Heart left ventricle (tissue), 16 donors: ENCODE data around the gene IMP4. TPM values are rescaled to one million over a fixed set of nuclear protein-coding genes. Genes with fewer than 3 reads are reported as not detected.

ENCODE experiments used
- ATAC-seq, 4 donors: fragments of 200-7000 bp; cut with Tn5 transposase; one replicate each; pipeline ENCODE4 v1.9.1; 2020 to 2022; ENCODE audit warnings: moderate library complexity in 4 of 4, mild to moderate bottlenecking in 3 of 4, moderate number of reproducible peaks in 1 of 4
- DNase-seq, 5 donors: peaks; one replicate each; pipeline ENCODE4 v3.0.0-alpha.2; 2020
- H3K27ac ChIP-seq, 12 donors: fragments of 200-600 bp; sonication (generic) in 4 of 12; one replicate each; pipeline versions ENCODE4 v1.5.0 to v1.8.0; 2016 to 2022; ENCODE audit warnings: mild to moderate bottlenecking in 2 of 12
- H3K27me3 ChIP-seq, 9 donors: fragments of 200-600 bp; sonication (generic) in 2 of 9; one replicate each; pipeline versions ENCODE4 v1.5.1 to v1.8.0; 2016 to 2022; ENCODE audit warnings: mild to moderate bottlenecking in 3 of 9
- H3K36me3 ChIP-seq, 9 donors: fragments of 200-600 bp; sonication (generic) in 2 of 9; one replicate each; pipeline versions ENCODE4 v1.5.0 to v1.8.0; 2018 to 2022; ENCODE audit warnings: mild to moderate bottlenecking in 2 of 9
- H3K4me1 ChIP-seq, 12 donors: fragments of 200-600 bp; sonication (generic) in 4 of 12; one replicate each; pipeline versions ENCODE4 v1.5.0 to v1.8.0; 2016 to 2022; ENCODE audit warnings: mild to moderate bottlenecking in 3 of 12
- H3K4me3 ChIP-seq, 12 donors: fragments of 200-600 bp; sonication (generic) in 4 of 12; one replicate each; pipeline versions ENCODE4 v1.5.0 to v1.8.0; 2017 to 2022; ENCODE audit warnings: mild to moderate bottlenecking in 9 of 12, moderate library complexity in 4 of 12
- H3K9me3 ChIP-seq, 12 donors: fragments of 200-600 bp; sonication (generic) in 4 of 12; one replicate each; pipeline versions ENCODE4 v1.5.0 to v1.8.0; 2016 to 2022; ENCODE audit warnings: mild to moderate bottlenecking in 1 of 12
- POLR2A ChIP-seq, 2 donors: fragments of 450-650 bp; IDR thresholded peaks; one replicate each; pipeline ENCODE4 v1.6.1; 2017; ENCODE audit warnings: antibody characterized with exemption in 2 of 2, mild to moderate bottlenecking in 2 of 2, moderate library complexity in 2 of 2
- WGBS, 4 donors: extraction: QIAGEN DNeasy Blood & Tissue Kit in 2 of 4; methylation state at CpG; one replicate each; pipeline versions ENCODE4 v1.1.5 to v1.1.7; 2013 to 2018; 5-methylcytosine and 5-hydroxymethylcytosine counted together
- intact Hi-C, 10 donors: fragments of 100-400 bp; cut with DNase I; formaldehyde crosslinking; loops; one replicate each; pipeline versions ENCODE4 v1.11.1 to v1.14.2; 2022
- polyA plus RNA-seq, 2 donors: library from polyadenylated mRNA; stranded (reverse); fragments of 200-250 nt; gene quantifications; one replicate each; pipeline ENCODE4 v1.2.3, GENCODE V29; 2013
- total RNA-seq, 9 donors: library from RNA; depleted of rRNA in 2 of 9; stranded (reverse); fragments of >200 nt in 2 of 9; fragmentation: NEBNext Ultra II Directional in 3 of 9; extraction: Animal tissue kit (Norgen Biotek cat#: 25700) in 3 of 9; gene quantifications; one replicate each; pipeline versions ENCODE4 v1.1.0 to v1.2.4, GENCODE V29; 2016 to 2023
- TF ChIP-seq, protein P1 (sequence below), 12 donors: fragments of 200-600 bp; sonication (generic) in 4 of 12; IDR thresholded peaks; one replicate each; pipeline versions ENCODE4 v1.5.0 to v1.8.0; 2018 to 2022; ENCODE audit warnings: antibody characterized with exemption in 12 of 12, mild to moderate bottlenecking in 5 of 12
- donor health status: ischemic (EF 13 %, LVEDD 7.1; RV severe dilation, severe dysfunction).
- donor health status: healthy with polysubstance abuse.
- donor health status: DM: no; HTN: yes; CAD: no.
- donor health status: DM: no; HTN: no; CAD: no.
- donor health status: ischemic (EF 25% LVEDD 6.9; RV normal size, moderate dysfunction).
- donor health status: ischemic (EF 25% LVEDD 5.7; RV mildly dilated, moderate dysfunction).
- donor health status: healthy.
- donor health status: DM: yes; HTN: yes; CAD: no.
- donor health status: ischemic (EF 35%, LVEDD 5.7; RV mildly dilated, moderate dysfunction).
- donor health status: nonischemic (EF 11% LVEDD 7.7; RV severe dilation, severe dysfunction).
- donor health status: DM: yes; HTN: yes; CAD: no.
- donor health status: PGD.
- donor health status: ischemic (EF 29% LVEDD 5.4; RV normal size, mild dysfunction).
- donor health status: nonischemic (EF 23%, LVEDD 6.1; RV moderate dilation, normal function).

Gene IMP4
- total and polyA plus RNA-seq, 11 donors: 55.8 to 209 (median 73.7) TPM

- peaks cover 0 to 31% (median 17%) of the 10 kb centered on the region in 9 donors for H3K36me3 ChIP-seq
- H3K4me1 ChIP-seq: peaks cover 0 to 15% (median 6%) of the 10 kb centered on the region in 12 donors
- DNase-seq: no peak
- H3K4me3 ChIP-seq: peak overlapping the region in 2 of 12 donors; percentile 13 to 23
- TF ChIP-seq, protein P1, sequence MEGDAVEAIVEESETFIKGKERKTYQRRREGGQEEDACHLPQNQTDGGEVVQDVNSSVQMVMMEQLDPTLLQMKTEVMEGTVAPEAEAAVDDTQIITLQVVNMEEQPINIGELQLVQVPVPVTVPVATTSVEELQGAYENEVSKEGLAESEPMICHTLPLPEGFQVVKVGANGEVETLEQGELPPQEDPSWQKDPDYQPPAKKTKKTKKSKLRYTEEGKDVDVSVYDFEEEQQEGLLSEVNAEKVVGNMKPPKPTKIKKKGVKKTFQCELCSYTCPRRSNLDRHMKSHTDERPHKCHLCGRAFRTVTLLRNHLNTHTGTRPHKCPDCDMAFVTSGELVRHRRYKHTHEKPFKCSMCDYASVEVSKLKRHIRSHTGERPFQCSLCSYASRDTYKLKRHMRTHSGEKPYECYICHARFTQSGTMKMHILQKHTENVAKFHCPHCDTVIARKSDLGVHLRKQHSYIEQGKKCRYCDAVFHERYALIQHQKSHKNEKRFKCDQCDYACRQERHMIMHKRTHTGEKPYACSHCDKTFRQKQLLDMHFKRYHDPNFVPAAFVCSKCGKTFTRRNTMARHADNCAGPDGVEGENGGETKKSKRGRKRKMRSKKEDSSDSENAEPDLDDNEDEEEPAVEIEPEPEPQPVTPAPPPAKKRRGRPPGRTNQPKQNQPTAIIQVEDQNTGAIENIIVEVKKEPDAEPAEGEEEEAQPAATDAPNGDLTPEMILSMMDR (IDR thresholded peaks at IDR 0.05): no peak
- no peak for TF ChIP-seq POLR2A (IDR thresholded peaks at IDR 0.05)
- H3K27me3 ChIP-seq: peaks cover 0 to 11% (median 0%) of the 10 kb centered on the region in 9 donors
- no peak for ATAC-seq
- intact Hi-C loops: loop anchor here in 5 of 10 donors (5.0 to 10.0 kb wide), 4 partner anchors 149 to 452 kb away; partner anchors contain the start of genes MZT2B (in 1 of the 5) and SMPD4 (in 1 of the 5)
- H3K9me3 ChIP-seq: no peaks in the 10 kb centered on the region
- H3K27ac ChIP-seq: peak overlapping the region in 2 of 12 donors; percentile 47 to 62
- WGBS, 4 donors: 75 to 87% (median 83%) methylated on average over 13 of the region's 13 CpGs
Measured at GRCh38 chr2:130336150-130336876, 6.4 kb upstream of the IMP4 start.

DNA sequence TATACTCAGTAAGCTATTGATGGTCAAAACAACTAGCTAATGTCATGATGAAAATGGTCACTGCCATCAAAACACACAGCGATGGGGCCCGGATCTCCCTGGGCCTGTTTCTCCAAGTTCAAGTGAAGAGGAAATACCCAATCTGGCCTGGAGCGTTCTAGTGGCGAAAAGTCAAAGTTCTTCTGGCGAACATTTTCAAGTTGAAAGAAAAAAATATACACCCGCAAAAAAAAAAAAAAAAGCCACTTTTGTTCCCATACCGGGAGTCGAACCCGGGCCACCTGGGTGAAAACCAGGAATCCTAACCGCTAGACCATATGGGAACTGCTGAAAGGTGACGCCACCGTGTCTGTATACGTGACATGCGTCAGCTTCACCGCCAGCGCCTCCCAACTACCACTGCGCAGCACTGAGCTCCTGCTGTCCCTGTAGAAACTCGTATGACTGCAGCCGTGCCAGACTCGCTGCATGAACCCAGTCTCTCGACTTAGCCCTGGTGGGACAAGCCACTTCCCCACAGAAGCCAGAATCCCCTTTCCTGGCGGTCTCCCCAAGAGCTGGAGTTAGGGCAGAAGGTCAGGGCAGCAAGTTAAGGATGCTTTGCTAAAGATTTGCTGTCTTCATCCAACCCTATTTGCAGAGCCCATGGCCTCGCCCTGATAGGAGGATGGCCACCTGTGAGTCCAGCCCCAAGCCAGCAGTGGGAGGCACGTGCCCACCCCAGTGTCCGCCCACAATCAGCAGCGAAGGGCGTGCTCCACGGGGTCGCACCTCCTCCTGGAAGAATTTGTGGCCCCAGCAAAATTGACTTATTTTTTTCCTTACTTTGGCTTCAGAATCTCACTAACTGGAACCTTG is 5.6 kb upstream of the IMP4 start:
- Histone ChIP-seq H3K36me3 (peaks cover 0 to 31% (median 17%) of the 10 kb centered on the region in 9 donors), H3K4me3 (peak overlapping the region in 10 of 12 donors; percentile 9 to 43 (median 26)), H3K9me3 (no peaks in the 10 kb centered on the region), H3K4me1 (peaks cover 0 to 19% (median 11%) of the 10 kb centered on the region in 12 donors), H3K27me3 (peaks cover 0 to 3% (median 0%) of the 10 kb centered on the region in 9 donors), H3K27ac (peak overlapping the region in 6 of 12 donors; percentile 21 to 65 (median 45))
- intact Hi-C loops: loop anchor here in 5 of 10 donors (5.0 to 10.0 kb wide), 4 partner anchors 150 to 452 kb away; partner anchors contain the start of genes MZT2B (in 1 of the 5) and SMPD4 (in 1 of the 5)
- 14 to 24% (median 21%) methylated on average over 22 to 29 of the region's 29 CpGs for WGBS, 4 donors
- ATAC-seq (peak; percentile 51 to 82 (median 74)), DNase-seq (peak in 4 of 5 donors; percentile 76 to 84 (median 80))
- TF ChIP-seq, protein P1 (IDR thresholded peaks at IDR 0.05): no peak
- TF ChIP-seq POLR2A (IDR thresholded peaks at IDR 0.05): no peak

DNA sequence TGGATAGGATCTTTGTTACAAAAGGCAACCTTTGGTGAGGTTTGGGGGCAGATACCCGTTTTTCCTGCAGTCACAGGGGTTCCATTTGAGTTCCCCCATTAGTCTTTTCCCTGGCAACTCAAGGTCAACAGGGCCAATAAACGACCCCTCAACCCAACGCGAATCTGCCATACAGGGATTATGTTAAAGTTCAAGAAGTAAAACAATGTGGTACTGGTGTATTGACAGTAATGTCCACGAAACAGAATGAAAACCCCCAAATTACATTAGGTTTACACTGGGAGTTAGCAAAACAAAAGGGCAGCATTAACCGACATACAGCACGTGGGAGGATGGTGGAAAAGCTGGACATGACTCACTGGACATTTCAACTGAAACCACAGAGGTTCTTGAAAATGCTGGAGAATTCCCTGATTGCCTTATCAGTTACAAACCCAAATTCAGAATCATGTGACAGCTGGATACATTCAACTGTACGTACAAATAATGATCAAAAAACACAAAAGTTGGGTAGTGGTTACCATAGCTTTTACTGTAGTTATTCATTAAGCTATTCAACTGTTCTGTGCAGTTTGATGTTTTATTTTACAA is 4.9 kb upstream of the IMP4 start:
- Histone ChIP-seq H3K27me3 (no peaks in the 10 kb centered on the region), H3K4me1 (peaks cover 0 to 15% (median 9%) of the 10 kb centered on the region in 12 donors), H3K27ac (peak overlapping the region in 4 of 12 donors; percentile 21 to 62 (median 42)), H3K36me3 (peaks cover 0 to 31% (median 17%) of the 10 kb centered on the region in 9 donors), H3K9me3 (no peaks in the 10 kb centered on the region), H3K4me3 (peak overlapping the region in 6 of 12 donors; percentile 20 to 37 (median 26))
- TF ChIP-seq, protein P1 (IDR thresholded peaks at IDR 0.05): no peak
- no peak for TF ChIP-seq POLR2A (IDR thresholded peaks at IDR 0.05)
- DNase-seq (no peak), ATAC-seq (no peak)
- WGBS, 4 donors: 68 to 74% (median 70%) methylated on average over 8 of the region's 8 CpGs
- intact Hi-C loops: loop anchor here in 5 of 10 donors (5.0 to 10.0 kb wide), 4 partner anchors 151 to 453 kb away; partner anchors contain the start of genes MZT2B (in 1 of the 5) and SMPD4 (in 1 of the 5)
